HG02840 (cell line): ENCODE data around the gene WDR81.

Experiments used
- ATAC-seq: cut with Tn5 transposase; IDR thresholded peaks from one replicate; pipeline ENCODE4 v1.9.1; 2021; ENCODE audit warnings: mild to moderate bottlenecking, moderate library complexity, moderate number of reproducible peaks; ENCODE audit not compliant: unreplicated experiment, low FRiP score

Gene WDR81

GRCh38 chr17:1774390-1775176 is 50.1 kb downstream of the WDR81 start:
- ATAC-seq, result no peak

- no peak for ATAC-seq
Measured at GRCh38 chr17:1776328-1776727, 51.8 kb downstream of the WDR81 start.

DNA sequence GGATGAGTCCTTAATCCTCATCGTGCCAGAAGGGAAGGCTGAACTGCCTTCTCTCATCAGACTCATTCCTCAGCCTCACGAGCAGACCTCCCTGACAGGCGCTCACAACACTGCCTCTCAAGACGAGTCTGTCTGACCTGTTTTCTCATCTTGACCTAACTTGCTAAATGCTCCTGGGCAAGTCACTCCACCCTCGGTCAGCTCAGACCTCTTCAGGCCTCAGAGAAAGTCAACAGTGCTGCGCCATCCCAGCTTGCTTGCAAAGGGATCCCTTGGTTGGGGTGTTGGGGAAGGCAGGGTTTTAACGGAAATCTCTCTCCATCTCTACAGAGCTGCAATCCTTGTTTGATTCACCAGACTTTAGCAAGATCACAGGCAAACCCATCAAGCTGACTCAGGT is 52.4 kb downstream of the WDR81 start:
- no peak for ATAC-seq

GRCh38 chr17:1779571-1780131 is 55.1 kb downstream of the WDR81 start:
- no peak for ATAC-seq

- ATAC-seq, result no peak
Measured at GRCh38 chr17:1782171-1782567, 57.7 kb downstream of the WDR81 start.

GRCh38 chr17:1783271-1783670 is 58.8 kb downstream of the WDR81 start:
- ATAC-seq, result no peak

GRCh38 chr17:1783834-1784611 is 59.5 kb downstream of the WDR81 start:
- ATAC-seq, result no peak

- no peak for ATAC-seq
Measured at GRCh38 chr17:1785930-1786329, 61.4 kb downstream of the WDR81 start.

DNA sequence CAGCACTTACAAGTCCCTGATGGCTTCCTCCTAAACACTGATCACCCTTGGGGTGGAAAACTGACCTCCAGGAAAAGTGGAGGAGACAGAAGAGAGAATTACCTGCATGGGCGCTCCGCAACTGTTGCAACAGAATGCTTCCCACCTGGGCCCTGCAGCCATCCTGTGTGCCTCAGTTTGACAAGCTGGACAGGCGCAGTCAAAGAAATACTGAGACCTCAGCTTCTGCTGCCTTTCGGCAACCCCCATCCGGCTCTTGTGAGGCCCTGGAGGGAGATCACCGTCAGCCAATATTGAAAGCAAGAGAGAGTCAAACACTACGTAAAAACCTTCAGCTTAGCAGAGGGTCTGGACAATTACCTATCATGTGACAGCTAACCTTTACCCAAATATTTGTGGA is 62.2 kb downstream of the WDR81 start:
- no peak for ATAC-seq

- ATAC-seq, result no peak
Measured at GRCh38 chr17:1787301-1787902, 62.9 kb downstream of the WDR81 start.
